ENCODE data around the gene GPHA2.

Gene GPHA2

GRCh38 chr11:64891215-64891848, 44.4 kb downstream of the GPHA2 start:
- DNase-seq (ENCODE audit: low spot score), result no peak

- DNase-seq (ENCODE audit: low spot score), result no peak
Observed at GRCh38 chr11:64890522-64890939, 45.2 kb downstream of the GPHA2 start.

GRCh38 chr11:64888729-64889511, 46.8 kb downstream of the GPHA2 start:
- no peak for DNase-seq (ENCODE audit: low spot score)

GRCh38 chr11:64888406-64888728, 47.3 kb downstream of the GPHA2 start:
- DNase-seq (ENCODE audit: low spot score), result no peak

- DNase-seq (ENCODE audit: low spot score), result peak; percentile 90
Observed at GRCh38 chr11:64887757-64888405, 47.8 kb downstream of the GPHA2 start.

- no peak for DNase-seq (ENCODE audit: low spot score)
Observed at GRCh38 chr11:64887234-64887756, 48.4 kb downstream of the GPHA2 start.

GRCh38 chr11:64885367-64886286, 50.1 kb downstream of the GPHA2 start:
- DNase-seq (ENCODE audit: low spot score), result no peak

Data from germinal center (tissue), 1 donor.